Stimulated activated CD4-positive, alpha-beta T cell treated with anti-CD3 and anti-CD28 coated beads, Interleukin-15, amount 100 ng/mL, for 48 hours (primary cell): ENCODE results near the gene HCST.

ENCODE experiments used
- DNase-seq, 2 donors: peaks; one replicate each; pipeline ENCODE4 v3.0.0-alpha.2; 2020; ENCODE audit warnings: low read depth in 2 of 2

Gene HCST

GRCh38 chr19:35937345-35938281, 35.3 kb downstream of the HCST start:
- no peak for DNase-seq

DNA sequence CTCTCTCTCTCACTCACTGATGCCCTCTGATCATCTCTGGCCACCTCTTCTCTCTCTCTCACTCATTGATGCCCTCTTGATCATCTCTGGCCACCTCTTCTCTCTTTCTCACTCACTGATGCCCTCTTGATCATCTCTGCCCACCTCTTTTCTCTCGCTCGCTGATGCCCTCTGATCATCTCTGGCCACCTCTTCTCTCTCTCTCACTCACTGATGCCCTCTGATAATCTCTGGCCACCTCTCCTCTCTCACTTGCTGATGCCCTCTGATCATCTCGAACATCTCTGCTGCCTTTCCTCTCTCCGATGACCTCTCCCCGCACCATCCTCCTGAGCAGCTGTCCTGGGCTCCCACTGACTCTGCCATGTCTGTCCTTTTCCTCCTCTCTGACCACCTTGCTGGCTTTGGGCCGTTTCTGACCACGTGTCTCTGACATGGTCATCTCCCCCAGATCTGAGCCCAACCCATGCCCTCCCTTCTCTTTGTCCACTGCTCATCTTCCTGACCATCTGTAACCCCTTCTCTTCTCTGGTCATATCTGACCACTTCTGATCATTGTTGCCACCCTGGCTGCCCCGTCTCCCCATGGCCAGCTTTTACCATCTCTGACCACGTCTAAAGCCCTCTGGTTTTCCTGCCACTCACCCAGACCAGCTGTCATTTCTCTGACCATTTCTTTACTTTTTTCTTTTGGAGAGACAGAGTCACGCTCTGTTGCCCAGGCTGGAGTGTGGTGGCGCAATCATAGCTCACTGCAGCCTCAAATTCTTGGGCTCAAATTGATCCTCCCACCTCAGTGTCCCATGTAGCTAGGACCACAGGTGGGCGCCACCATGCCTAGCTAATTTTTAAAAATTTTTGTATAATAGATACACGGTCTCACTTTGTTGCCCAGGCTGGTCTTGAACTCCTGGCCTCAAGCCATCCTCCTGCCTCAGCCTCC, 36.2 kb downstream of the HCST start:
- DNase-seq = no peak

DNA sequence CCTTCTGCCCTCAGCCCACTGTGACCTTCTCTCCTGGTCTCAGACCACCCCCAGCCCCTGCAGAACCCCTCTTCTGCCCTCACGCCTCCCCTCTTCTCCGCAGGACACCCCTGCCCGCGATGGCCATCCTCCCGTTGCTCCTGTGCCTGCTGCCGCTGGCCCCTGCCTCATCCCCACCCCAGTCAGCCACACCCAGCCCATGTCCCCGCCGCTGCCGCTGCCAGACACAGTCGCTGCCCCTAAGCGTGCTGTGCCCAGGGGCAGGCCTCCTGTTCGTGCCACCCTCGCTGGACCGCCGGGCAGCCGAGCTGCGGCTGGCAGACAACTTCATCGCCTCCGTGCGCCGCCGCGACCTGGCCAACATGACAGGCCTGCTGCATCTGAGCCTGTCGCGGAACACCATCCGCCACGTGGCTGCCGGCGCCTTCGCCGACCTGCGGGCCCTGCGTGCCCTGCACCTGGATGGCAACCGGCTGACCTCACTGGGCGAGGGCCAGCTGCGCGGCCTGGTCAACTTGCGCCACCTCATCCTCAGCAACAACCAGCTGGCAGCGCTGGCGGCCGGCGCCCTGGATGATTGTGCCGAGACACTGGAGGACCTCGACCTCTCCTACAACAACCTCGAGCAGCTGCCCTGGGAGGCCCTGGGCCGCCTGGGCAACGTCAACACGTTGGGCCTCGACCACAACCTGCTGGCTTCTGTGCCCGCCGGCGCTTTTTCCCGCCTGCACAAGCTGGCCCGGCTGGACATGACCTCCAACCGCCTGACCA, 37.2 kb downstream of the HCST start:
- DNase-seq = no peak

GRCh38 chr19:35940078-35940775, 37.9 kb downstream of the HCST start:
- no peak for DNase-seq

DNA sequence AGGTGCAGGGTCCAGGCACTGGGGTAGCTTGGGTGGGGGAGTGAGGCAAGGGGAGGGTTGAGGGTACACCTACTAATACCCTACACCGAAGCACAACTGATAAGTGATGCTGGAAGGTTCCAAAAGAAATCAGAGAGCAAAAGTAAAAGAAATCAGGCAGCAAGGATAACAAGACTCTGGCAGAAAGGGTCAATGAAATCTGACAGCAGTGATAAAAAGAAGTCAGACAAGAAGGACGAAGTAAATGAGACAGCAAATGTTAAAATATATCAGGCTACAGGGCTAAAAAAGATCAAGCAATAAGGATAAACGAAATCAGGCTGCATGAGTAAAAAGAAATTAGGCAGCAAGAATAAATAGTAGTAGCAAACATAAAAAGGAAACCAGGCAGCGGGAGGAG, 38.5 kb downstream of the HCST start:
- DNase-seq = no peak

DNA sequence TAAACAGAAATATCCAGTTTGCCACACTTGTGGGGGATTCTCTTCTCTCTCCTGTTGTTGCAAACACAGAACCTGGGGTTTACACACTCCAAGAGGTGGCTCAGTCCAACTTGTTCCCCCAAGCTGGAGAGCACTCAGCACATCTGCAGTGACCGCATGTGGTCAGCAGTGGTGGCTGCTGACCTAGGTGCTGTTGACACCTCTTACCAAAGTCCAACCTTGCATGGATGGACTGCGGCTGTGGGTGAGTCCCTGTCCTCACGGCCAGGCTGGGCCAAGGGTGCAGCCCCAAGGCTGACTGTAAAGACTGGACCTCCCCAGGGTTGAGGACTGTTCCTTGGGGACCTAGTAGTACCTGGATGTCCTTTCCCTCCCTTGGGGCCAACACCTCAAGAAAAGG, 39.9 kb downstream of the HCST start:
- DNase-seq = no peak

- DNase-seq = no peak
Observed at GRCh38 chr19:35943321-35944301, 41.3 kb downstream of the HCST start.

GRCh38 chr19:35944556-35944955, 42.2 kb downstream of the HCST start:
- DNase-seq = no peak

DNA sequence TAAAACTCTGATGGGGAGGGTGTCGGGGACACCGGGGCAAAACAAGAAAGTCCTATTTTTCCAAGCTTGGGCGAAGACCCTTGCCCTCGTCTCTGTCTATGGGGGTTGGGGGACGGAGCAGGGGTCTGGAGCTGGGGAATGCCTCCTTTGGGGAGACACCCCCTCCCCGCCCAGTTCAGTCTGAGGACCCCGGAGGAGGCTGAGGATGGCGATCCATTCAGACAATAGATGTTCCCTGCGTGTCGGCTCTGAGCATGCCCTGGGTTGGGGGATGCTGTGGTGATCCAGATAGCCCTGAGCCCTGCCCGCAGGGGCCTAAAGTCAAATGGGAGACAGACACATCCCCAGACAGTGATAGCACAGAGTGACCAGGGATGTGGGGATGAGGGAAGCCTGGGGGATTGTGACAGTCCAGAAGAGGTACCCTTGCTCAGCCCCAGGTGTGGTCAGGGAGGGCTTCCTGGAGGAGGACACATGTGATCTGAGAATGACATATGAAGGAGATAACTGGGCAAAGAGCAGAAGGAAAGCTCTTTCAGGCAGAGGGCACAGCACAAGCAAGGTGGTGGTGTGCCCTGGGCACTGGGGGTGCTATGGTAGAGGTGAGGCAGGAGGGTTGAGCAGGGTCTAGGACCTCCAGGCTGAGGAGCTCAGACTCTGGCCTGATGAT, 42.9 kb downstream of the HCST start:
- DNase-seq = no peak

- DNase-seq = no peak
Observed at GRCh38 chr19:35946203-35946602, 43.9 kb downstream of the HCST start.

- DNase-seq = no peak
Observed at GRCh38 chr19:35949131-35949530, 46.8 kb downstream of the HCST start.
